Panc1 (cell line): Measurements from ENCODE around the gene PRUNE2. TPM values are rescaled to one million over a fixed set of nuclear protein-coding genes. Genes with fewer than 3 reads are reported as not detected.

Experiments used
- ATAC-seq: fragments of 200-7000 bp; cut with Tn5 transposase; 2 replicates; pipeline ENCODE4 v1.9.1; 2020; ENCODE audit warnings: mild to moderate bottlenecking, moderate library complexity
- BruUV-seq: library from RNA; stranded (reverse); fragments of 400-500 nt; replicated peaks from 2 replicates; lab custom pipeline; 2021; lab: Mats Ljungman, UMichigan
- CTCF ChIA-PET: fragments of 300-600 bp; sonication (Branson Sonifier 250); formaldehyde crosslinking; loops from one replicate; lab custom pipeline; 2022; ENCODE audit warnings: antibody characterized with exemption; lab: Charles Lee
- POLR2A ChIA-PET: fragments of 300-600 bp; sonication (Branson Sonifier 250); formaldehyde crosslinking; loops from one replicate; lab custom pipeline; 2022; ENCODE audit warnings: antibody characterized with exemption; lab: Charles Lee
- DNase-seq: peaks from one replicate; pipeline ENCODE4 v3.0.0-alpha.2; 2010; ENCODE audit warnings: low read depth, low spot score
- H3K27ac ChIP-seq: 2 replicates; pipeline ENCODE4 v1.5.1; 2011; ENCODE audit warnings: mild to moderate bottlenecking, low read length, inconsistent platforms
- H3K27me3 ChIP-seq: fragments of 200-500 bp; sonication (Bioruptor generic); 2 replicates; pipeline ENCODE4 v1.6.0; 2014; ENCODE audit warnings: low read length, inconsistent platforms; ENCODE audit not compliant: control insufficient read depth, insufficient read depth
- H3K36me3 ChIP-seq: fragments of 200-500 bp; sonication (Bioruptor generic); 2 replicates; pipeline ENCODE4 v1.5.1; 2014; ENCODE audit warnings: inconsistent platforms, mild to moderate bottlenecking, low read length, moderate library complexity; ENCODE audit not compliant: control insufficient read depth, insufficient read depth
- H3K4me1 ChIP-seq: 2 replicates; pipeline ENCODE4 v1.5.1; 2011; ENCODE audit warnings: inconsistent platforms, mild to moderate bottlenecking, low read length, moderate library complexity; ENCODE audit not compliant: control insufficient read depth, insufficient read depth
- H3K4me3 ChIP-seq, 2 experiments: 2 replicates each; pipeline ENCODE4 v1.5.1; 2011 to 2012; ENCODE audit warnings: low read depth in 2 of 2, low read length in 2 of 2, mild to moderate bottlenecking in 2 of 2, inconsistent platforms in 1 of 2, moderate library complexity in 1 of 2
- H3K9me3 ChIP-seq: fragments of 200-500 bp; sonication (Bioruptor generic); 2 replicates; pipeline ENCODE4 v1.5.1; 2014; ENCODE audit warnings: low read depth, mild to moderate bottlenecking, inconsistent platforms, low read length, moderate library complexity; ENCODE audit not compliant: control insufficient read depth, insufficient read depth
- CTCF ChIP-seq: fragments of 450-650 bp; IDR thresholded peaks from 2 replicates; pipeline ENCODE4 v1.5.1; 2017; ENCODE audit warnings: mild to moderate bottlenecking
- POLR2AphosphoS5 ChIP-seq: IDR thresholded peaks from 2 replicates; pipeline ENCODE4 v1.6.1; 2012; ENCODE audit warnings: mild to moderate bottlenecking, low read depth, low read length, moderate library complexity
- SIN3A ChIP-seq: IDR thresholded peaks from 2 replicates; pipeline ENCODE4 v1.6.1; 2012; ENCODE audit warnings: low read depth, mild to moderate bottlenecking, low read length, moderate library complexity, borderline replicate concordance; ENCODE audit not compliant: insufficient read depth
- TCF7L2 ChIP-seq: IDR thresholded peaks from 2 replicates; pipeline ENCODE4 v1.6.1; 2011; ENCODE audit warnings: mild to moderate bottlenecking, low read depth, low read length, inconsistent platforms
- in situ Hi-C: cut with HindIII; loops from 2 replicates; pipeline ENCODE4 v1.10.0; 2016; ENCODE audit warnings: low sequenced_read_pairs, low pct_unique_long_range_greater_than_20kb
- intact Hi-C: fragments of 100-400 bp; cut with micrococcal nuclease; formaldehyde crosslinking; loops from one replicate; pipeline ENCODE4 v1.10.0; 2022; ENCODE audit not compliant: unreplicated experiment
- total RNA-seq: library from RNA; stranded (reverse); gene quantifications from one replicate; pipeline ENCODE4 v1.2.1, GENCODE V29; 2021; ENCODE audit not compliant: unreplicated experiment
- TF ChIP-seq, protein P1 (sequence below), 2 experiments: IDR thresholded peaks; 2 replicates each; pipeline ENCODE4 v1.6.1; 2011 to 2012; ENCODE audit warnings: low read depth in 2 of 2, control low read depth in 1 of 2, low read length in 1 of 2, mild to moderate bottlenecking in 1 of 2, moderate library complexity in 1 of 2; ENCODE audit not compliant: insufficient read depth in 1 of 2

PRUNE2 gene
- total RNA-seq, 1 experiment from 2014 or later, result 0.18 TPM

DNA sequence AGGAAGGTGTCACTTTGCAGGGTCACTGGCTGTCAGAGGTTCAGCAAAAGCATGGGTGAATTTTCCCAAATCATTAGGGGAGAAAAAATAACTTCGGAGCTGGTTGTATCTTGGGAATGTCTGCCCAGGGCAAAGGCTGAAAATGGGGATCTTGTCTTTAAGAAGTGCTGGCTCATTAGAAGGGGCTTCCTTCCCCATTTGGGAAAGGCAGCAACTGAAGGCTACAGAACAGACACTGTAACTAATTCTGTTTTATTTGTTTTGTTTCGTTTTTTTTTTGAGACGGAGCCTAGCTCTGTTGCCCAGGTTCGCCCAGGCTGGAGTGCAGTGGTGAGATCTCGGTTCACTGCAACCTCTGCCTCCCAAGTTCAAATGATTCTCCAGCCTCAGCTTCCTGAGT, 212.0 kb downstream of the PRUNE2 start:
- Histone ChIP-seq H3K27me3 (peaks cover 5% of the 10 kb centered on the region; the same call in 1 of the 2 replicates), H3K9me3 (no peaks in the 10 kb centered on the region), H3K4me3 (no peak overlapping the region), H3K36me3 (no peaks in the 10 kb centered on the region), H3K27ac (no peak overlapping the region), H3K4me1 (peaks cover 4% of the 10 kb centered on the region; the same call in 1 of the 2 replicates)
- no peak for TF ChIP-seq TCF7L2
- TF ChIP-seq, protein P1, sequence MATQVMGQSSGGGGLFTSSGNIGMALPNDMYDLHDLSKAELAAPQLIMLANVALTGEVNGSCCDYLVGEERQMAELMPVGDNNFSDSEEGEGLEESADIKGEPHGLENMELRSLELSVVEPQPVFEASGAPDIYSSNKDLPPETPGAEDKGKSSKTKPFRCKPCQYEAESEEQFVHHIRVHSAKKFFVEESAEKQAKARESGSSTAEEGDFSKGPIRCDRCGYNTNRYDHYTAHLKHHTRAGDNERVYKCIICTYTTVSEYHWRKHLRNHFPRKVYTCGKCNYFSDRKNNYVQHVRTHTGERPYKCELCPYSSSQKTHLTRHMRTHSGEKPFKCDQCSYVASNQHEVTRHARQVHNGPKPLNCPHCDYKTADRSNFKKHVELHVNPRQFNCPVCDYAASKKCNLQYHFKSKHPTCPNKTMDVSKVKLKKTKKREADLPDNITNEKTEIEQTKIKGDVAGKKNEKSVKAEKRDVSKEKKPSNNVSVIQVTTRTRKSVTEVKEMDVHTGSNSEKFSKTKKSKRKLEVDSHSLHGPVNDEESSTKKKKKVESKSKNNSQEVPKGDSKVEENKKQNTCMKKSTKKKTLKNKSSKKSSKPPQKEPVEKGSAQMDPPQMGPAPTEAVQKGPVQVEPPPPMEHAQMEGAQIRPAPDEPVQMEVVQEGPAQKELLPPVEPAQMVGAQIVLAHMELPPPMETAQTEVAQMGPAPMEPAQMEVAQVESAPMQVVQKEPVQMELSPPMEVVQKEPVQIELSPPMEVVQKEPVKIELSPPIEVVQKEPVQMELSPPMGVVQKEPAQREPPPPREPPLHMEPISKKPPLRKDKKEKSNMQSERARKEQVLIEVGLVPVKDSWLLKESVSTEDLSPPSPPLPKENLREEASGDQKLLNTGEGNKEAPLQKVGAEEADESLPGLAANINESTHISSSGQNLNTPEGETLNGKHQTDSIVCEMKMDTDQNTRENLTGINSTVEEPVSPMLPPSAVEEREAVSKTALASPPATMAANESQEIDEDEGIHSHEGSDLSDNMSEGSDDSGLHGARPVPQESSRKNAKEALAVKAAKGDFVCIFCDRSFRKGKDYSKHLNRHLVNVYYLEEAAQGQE (IDR thresholded peaks at IDR 0.05; ENCODE audit: insufficient read depth in 1 of 2, low read depth in 2 of 2, low read length in 1 of 2), result no peak
- no peak for TF ChIP-seq POLR2AphosphoS5
- TF ChIP-seq SIN3A, result no peak
- no peak for TF ChIP-seq CTCF
- ATAC-seq, result no peak
- intact Hi-C loops (no loop called here), in situ Hi-C loops (no loop called here)
- CTCF ChIA-PET, result interaction anchor here (0.7 kb wide), 1 partner anchor 1058 kb away, joined by 10 read pairs; no protein-coding TSS in a partner anchor
- DNase-seq, result no peak
- POLR2A ChIA-PET, result no interaction called here
- BruUV-seq, result no TSS peak

GRCh38 chr9:76692458-76693129, 213.3 kb downstream of the PRUNE2 start:
- POLR2A ChIA-PET, result no interaction called here
- DNase-seq, result no peak

More at GRCh38 chr9:76692458-76693129, 213.3 kb downstream of the PRUNE2 start:
- Histone ChIP-seq H3K27ac (no peak overlapping the region), H3K4me3 (peak overlapping the region; percentile 25 to 40; a peak in 2 of 4 replicates), H3K9me3 (no peaks in the 10 kb centered on the region), H3K4me1 (peaks cover 4% of the 10 kb centered on the region; the same call in 1 of the 2 replicates), H3K36me3 (no peaks in the 10 kb centered on the region), H3K27me3 (peaks cover 5% of the 10 kb centered on the region; the same call in 1 of the 2 replicates)
- intact Hi-C loops, result no loop called here
- TF ChIP-seq POLR2AphosphoS5, result no peak
- TF ChIP-seq CTCF, result no peak
- TF ChIP-seq, protein P1 (IDR thresholded peaks at IDR 0.05; ENCODE audit: insufficient read depth in 1 of 2, low read depth in 2 of 2, low read length in 1 of 2), result no peak
- no peak for TF ChIP-seq SIN3A
- TF ChIP-seq TCF7L2, result no peak
- CTCF ChIA-PET, result no interaction called here
- BruUV-seq, result no TSS peak
- in situ Hi-C loops, result no loop called here
- no peak for ATAC-seq
